Erythroblast (primary cell): ENCODE results near the gene PRDM11.

Experiments used
- GATA1 ChIP-seq: IDR thresholded peaks from 2 replicates; pipeline ENCODE4 v1.6.1; 2011; ENCODE audit warnings: low read depth, mild to moderate bottlenecking, control low read depth, low read length, moderate library complexity
- POLR2A ChIP-seq: IDR thresholded peaks from 2 replicates; pipeline ENCODE4 v1.6.1; 2011; ENCODE audit warnings: mild to moderate bottlenecking, low read length

- TF ChIP-seq POLR2A = no peak
- no peak for TF ChIP-seq GATA1
Observed at GRCh38 chr11:45267052-45267451, 120.6 kb downstream of the PRDM11 start.
